ENCODE measurements around the gene RING1. TPM values are rescaled to one million over a fixed set of nuclear protein-coding genes. Genes with fewer than 3 reads are reported as not detected.
A peak's percentile ranks its signal among the peaks of the same experiment; 100 is the strongest.

RING1 gene
- total RNA-seq, 1 experiment from 2014 or later = 31.0 TPM

DNA sequence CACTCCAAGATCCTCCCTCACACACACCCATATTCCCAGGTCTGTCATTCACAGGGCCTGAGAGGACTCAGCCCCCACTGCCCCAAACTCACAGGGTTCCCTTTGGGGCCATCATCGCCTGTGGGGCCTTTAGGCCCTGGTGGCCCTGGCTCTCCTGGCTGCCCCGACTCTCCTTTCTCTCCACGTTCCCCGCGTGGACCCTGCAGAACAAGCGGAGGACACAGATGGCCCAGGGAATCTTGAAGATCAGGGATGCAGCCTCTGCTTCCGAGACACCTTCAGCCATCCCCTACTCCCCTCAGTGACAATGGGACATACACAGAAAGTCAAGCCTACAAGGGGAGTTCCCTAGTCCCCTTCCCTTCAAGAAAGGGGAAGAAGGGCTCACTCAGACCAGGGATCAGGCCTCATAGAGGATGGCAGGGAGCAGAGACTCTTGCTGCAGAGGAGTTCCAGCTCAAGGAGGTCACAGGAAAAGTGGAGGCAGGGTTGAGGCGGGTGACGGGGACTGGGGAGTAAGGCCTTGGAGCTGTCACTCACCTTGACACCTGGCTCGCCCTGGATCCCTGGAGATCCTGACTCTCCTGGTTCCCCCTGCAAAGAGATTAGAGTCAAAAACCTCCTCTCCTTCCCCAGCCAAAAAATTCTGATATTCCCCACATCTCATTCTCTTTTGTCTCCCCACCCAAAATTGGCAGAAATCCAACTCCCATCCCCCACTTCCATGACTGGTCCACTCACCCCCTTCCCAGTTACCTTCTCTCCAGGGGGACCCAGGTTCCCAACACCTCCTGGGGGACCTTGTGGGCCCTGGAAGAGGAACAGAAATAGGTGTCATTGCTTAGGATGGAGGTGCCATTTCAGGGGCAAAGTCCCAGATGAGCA lies 38.8 kb upstream of the RING1 start:
- Mint-ChIP-seq H3K36me3 (ENCODE audit: insufficient read depth in 1 of 3, low read depth in 3 of 3) (no peaks in the 10 kb centered on the region), H3K4me3 (no peak overlapping the region; a peak in 1 of 5 replicates), H3K9me3 (no peaks in the 10 kb centered on the region), H3K4me1 (peaks cover 4 to 8% of the 10 kb centered on the region in 2 experiments), H3K27me3 (ENCODE audit: low read depth) (peaks cover 13% of the 10 kb centered on the region), H3K27ac (peak overlapping the region in 1 of 3 experiments; percentile 30; a peak in 1 of 7 replicates)
- Histone ChIP-seq H3K23me2 (ENCODE audit: insufficient read length, low read depth, low read length, poor library complexity, severe bottlenecking) (no peaks in the 10 kb centered on the region), H2BK20ac (ENCODE audit: low read depth, low read length, poor library complexity, severe bottlenecking) (no peak overlapping the region), H2BK5ac (ENCODE audit: insufficient read length, low read length) (no peak overlapping the region), H2AK5ac (ENCODE audit: insufficient read length, low read length) (no peak overlapping the region), H3K23ac (ENCODE audit: insufficient read length, low read depth, low read length) (no peak overlapping the region), H3K4me2 (ENCODE audit: insufficient read depth, insufficient read length, low read length) (no peak overlapping the region), H3K18ac (ENCODE audit: insufficient read length, low read depth, low read length) (no peak overlapping the region), H2BK12ac (ENCODE audit: insufficient read length, low read depth, low read length) (no peak overlapping the region), H3K79me1 (ENCODE audit: insufficient read depth, low read depth, low read length, poor library complexity, severe bottlenecking) (no peaks in the 10 kb centered on the region), H3T11ph (ENCODE audit: low read length) (no peak overlapping the region), H4K8ac (replicated peaks; ENCODE audit: insufficient read length, low read depth, low read length) (no peak overlapping the region), H3K4me1 (ENCODE audit: insufficient read depth, low read length) (no peaks in the 10 kb centered on the region), H4K5ac (ENCODE audit: insufficient read length, low read depth, low read length) (no peak overlapping the region), H4K20me1 (ENCODE audit: control insufficient read depth, insufficient read depth, insufficient read length) (peaks cover 3% of the 10 kb centered on the region), H3K79me2 (ENCODE audit: insufficient read depth, low read length) (no peaks in the 10 kb centered on the region), H4K91ac (ENCODE audit: insufficient read length, low read depth, low read length) (no peak overlapping the region), H3K27me3 (ENCODE audit: insufficient read depth, low read length) (no peaks in the 10 kb centered on the region), H2BK120ac (ENCODE audit: low read depth, low read length, poor library complexity, severe bottlenecking) (no peak overlapping the region), H3K9me3 (ENCODE audit: control insufficient read depth, low read depth, low read length) (no peaks in the 10 kb centered on the region), H2AFZ (ENCODE audit: low read length) (no peak overlapping the region), H3K14ac (ENCODE audit: insufficient read depth, low read length) (no peak overlapping the region; the same call in 1 of the 2 replicates), H3K9ac (ENCODE audit: extremely low read depth, insufficient read length, low read length) (no peak overlapping the region), H3K56ac (ENCODE audit: insufficient read length, low read depth, low read length) (no peak overlapping the region), H2BK15ac (ENCODE audit: low read depth, low read length) (no peak overlapping the region), H3K4ac (ENCODE audit: low read depth, low read length) (no peak overlapping the region), H3K27ac (ENCODE audit: insufficient read length, low read depth, low read length) (no peak overlapping the region)
- no peak for TF ChIP-seq CTCF (conservative IDR thresholded peaks at IDR 0.05)
- WGBS (ENCODE audit: extremely low coverage, insufficient read length, low lambda C conversion rate) = no CpG with 5 or more reads among the region's 10 CpGs
- no peak for DNase-seq
